ENCODE results near the gene PLAC8. TPM values are rescaled to one million over a fixed set of nuclear protein-coding genes. Genes with fewer than 3 reads are reported as not detected.
A peak's percentile ranks its signal among the peaks of the same experiment; 100 is the strongest.
"Not testable (repeated sequence)": the region's sequence is repeated elsewhere in the genome, so short reads cannot be mapped to it uniquely, and the experiment has no call there.

Gene PLAC8
- total RNA-seq, 1 donor from 2014 or later, result 11.2 TPM

DNA sequence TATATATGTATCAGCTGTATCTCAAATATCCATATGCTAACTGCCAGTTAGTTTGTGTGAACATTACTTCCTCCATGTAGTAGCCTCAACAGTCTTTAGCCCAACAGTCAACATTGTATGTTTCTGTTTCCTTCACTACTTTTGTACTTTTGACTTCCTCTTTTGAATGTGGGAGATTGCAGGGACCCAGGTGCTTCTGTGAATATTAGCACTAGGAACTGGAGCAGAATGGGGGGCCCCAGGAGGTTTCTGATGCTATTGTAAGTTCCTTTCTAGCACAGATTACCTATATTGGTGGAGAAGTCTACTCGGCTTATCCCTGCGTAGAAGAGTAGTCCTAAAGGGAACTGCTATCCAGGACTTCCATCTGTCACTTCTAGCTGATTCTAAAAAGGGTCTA is 2.3 kb downstream of the PLAC8 start:
- no peak for ATAC-seq

- not testable (repeated sequence) for ATAC-seq
Observed at GRCh38 chr4:83111751-83112141, 2.8 kb downstream of the PLAC8 start.

DNA sequence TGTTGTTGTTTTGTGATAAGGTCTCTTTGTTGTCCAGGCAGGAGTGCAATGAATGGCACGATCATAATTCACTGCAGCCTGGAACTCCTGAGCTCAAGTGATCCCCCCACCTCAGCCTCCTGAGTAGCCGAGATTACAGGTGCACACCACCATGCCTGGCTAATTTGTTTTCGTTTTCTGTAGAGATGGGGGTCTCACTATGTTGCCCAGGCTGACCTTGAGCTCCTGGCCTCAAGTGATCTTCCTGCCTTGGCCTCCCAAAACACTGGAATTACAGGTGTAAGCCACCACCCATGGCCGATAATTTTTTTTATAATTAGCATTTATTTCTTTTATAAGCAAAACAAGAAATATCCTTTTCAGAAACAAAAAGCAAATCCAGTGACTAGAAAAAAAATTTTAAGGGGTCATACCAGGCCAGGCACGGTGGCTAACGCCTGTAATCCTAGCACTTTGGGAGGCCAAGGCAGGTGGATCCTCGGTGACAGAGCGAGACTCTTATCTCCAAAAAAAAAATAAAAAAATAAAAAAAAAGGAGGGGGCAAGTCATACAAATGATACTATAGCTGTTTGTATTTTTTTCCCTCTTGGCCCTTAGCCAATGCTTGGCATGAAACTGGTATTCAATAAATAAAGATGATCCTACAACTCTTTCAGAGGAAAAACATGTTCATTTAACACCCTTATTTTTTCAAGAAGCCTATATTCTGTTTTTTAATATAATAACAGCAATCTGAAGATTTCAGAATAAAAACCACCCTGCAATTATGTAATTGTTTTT is 3.4 kb downstream of the PLAC8 start:
- ATAC-seq, result no peak

DNA sequence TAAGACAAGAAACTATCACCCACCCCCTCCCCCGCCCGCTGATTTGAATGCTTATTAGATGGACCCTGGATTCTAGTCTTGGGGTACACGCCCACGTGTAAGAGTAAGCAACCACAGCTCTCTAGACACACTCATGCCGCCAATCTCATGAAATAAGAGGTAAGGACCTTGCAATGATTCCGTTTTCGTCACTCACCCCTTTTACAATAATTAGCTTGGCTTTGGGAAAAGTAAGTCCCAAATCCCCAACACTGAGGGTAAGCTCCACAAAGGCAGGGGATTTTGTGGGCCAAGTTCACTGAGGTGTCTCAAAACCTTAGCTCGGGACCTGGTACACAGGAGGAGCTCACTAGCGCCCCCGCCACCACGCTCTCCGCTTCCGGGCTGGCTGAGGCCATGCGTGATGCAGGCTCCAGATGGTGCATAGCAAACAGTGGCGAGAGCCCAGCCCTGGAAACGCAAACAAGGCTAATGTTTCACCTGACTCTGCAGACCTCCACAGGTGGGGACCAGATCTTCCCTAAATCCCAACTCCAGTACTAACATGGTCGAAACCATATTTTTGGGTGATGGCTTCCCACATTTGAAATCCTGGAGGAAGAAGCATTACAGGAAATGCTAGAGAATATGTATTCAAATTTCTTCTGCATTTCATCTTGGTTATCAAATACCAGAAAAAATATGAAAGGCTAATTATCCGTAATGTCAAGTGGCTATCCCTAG is 4.1 kb downstream of the PLAC8 start:
- ATAC-seq, result peak; percentile 92

DNA sequence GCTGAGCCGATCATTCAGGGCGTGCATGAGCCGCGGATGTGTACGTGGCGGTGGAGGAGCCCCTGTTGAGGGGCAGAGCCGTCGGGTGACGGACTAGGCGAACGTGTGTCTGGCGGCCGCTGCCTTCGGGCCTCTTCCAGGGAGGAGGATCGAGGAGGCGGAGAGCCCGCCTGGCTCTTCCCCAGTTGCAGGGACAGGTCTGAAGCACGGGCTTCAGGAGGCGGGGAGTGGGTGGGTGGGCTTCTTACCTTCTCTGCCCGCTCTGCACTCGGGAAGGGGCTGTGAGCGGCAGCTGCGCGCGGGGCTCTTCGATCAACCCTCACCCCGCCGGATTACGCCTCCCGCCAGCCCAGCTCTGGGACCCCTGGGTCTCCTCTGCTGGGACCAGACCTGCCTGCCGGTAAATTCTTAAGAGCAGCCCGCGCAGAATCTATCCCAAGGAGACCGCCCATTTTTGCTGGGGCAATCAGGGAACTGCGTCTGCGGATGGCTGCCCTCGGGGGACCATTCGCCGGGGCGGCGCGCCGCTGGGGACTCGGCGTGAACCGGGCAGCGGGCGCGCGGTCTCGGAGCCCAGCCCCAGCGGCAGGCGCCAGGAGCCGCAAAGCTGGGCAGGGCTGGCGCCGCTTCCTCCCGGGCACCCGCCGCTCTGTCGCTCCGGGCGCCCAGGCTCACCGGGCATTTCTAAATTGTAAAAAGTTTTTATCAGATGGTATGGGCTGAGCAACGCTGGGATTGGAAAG is 4.9 kb downstream of the PLAC8 start:
- ATAC-seq, result peak; percentile 60

DNA sequence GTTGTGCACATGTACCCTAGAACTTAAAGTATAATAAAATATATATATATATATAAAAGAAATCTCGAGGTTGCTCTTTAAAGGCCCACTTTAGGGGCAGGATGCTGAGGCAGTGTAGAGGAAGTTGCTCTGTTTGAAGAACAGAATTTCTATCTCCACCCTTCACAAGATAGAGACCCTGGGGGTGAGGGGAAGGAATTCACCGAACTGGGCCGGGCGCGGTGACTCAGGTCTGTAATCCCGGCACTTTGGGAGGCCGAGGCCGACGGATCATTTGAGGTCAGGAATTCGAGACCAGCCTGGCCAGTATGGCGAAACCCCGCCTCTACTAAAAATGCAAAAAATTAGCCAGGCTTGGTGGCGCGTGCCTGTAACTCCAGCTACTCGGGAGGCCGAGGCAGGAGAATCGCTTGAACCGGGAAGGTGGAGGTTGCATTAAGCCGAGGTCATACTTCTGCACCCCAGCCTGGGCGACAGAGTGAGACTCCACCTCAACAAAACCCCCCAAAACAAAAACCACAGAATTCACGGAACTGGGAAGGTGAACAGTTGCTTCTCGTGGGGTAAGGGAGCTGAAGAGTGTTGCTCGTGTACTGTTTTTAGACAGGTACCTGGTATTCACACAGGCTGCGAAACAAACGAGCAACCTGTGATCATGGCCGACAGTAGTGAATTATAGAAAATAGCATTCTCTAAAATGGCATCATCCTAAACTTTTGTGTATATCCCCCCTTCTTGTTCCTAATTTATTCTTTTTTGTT is 6.2 kb downstream of the PLAC8 start:
- no peak for ATAC-seq

DNA sequence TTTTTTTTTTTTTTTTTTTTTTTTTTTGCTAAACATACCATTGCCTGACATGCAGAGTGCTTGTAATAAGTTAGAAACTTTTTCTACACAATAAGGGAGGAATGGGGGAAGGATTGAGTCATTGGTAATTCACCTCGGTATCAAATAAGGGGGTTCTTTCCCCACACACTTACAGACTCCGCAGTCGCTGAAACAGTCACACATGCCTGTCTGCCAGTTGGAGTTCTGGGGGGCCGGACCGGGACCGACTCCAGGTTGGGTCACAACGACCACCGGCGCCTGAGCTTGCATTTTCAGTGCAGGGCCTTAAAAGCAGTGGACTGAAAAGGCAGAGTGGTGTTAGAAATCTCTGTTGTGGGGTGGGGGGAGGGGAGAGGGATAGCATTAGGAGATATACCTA is 6.9 kb downstream of the PLAC8 start:
- ATAC-seq, result no peak

- no peak for ATAC-seq
Observed at GRCh38 chr4:83104991-83105390, 9.5 kb downstream of the PLAC8 start.

- no peak for ATAC-seq
Observed at GRCh38 chr4:83096397-83096796, 18.1 kb downstream of the PLAC8 start.

GRCh38 chr4:83093060-83093640 is 21.4 kb downstream of the PLAC8 start:
- peak; percentile 74 for ATAC-seq

GRCh38 chr4:83089410-83090157 is 24.9 kb downstream of the PLAC8 start:
- no peak for ATAC-seq

DNA sequence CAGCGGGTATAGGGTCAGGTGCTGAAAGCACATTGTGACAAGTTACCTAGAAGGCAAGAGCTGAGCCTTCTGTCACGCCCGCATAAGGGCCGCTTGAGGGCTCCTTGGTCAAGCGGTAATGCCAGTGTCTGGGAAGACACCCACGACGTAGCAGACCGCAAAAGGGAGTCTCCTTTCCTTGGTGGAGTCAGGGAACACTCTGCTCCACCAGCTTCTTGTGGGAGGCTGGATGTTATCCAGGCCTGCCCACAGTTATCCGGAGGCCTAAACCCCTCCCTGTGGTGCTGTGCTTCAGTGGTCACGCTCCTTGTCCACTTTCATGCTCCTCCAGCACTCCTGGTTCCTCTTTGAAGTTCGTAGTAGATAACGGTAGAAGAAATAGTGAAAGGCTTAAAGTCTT is 29.6 kb downstream of the PLAC8 start:
- ATAC-seq, result not testable (repeated sequence)

DNA sequence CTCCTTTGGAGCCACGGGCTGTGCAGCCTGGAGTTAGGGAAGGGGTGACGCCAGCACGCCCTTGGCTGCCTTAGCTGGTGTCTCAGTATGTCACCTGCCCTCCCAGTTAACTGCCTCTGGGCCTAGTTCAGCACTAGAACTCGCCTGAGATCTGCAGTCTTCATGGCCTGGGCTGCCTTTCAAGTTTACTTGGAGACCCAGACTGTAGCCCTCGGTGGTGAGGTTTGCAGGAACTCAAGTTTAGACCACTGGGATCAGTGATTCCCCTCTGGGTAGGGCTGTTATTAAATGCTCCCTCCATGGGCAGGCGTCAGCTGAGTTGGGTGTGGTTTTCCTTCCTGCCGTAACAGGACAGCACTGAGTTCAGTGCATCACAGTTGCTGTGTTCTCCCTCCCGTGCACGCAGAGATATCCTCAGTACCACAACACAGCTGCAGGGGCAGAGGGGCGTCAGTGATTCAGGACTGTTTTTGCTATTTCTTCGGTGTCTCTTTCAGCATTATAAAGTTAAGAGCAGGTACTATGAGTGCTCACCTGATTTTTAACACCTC is 30.5 kb downstream of the PLAC8 start:
- ATAC-seq, result peak; percentile 59

- no peak for ATAC-seq
Observed at GRCh38 chr4:83082777-83083176, 31.8 kb downstream of the PLAC8 start.

- no peak for ATAC-seq
Observed at GRCh38 chr4:83080561-83080960, 34.0 kb downstream of the PLAC8 start.

DNA sequence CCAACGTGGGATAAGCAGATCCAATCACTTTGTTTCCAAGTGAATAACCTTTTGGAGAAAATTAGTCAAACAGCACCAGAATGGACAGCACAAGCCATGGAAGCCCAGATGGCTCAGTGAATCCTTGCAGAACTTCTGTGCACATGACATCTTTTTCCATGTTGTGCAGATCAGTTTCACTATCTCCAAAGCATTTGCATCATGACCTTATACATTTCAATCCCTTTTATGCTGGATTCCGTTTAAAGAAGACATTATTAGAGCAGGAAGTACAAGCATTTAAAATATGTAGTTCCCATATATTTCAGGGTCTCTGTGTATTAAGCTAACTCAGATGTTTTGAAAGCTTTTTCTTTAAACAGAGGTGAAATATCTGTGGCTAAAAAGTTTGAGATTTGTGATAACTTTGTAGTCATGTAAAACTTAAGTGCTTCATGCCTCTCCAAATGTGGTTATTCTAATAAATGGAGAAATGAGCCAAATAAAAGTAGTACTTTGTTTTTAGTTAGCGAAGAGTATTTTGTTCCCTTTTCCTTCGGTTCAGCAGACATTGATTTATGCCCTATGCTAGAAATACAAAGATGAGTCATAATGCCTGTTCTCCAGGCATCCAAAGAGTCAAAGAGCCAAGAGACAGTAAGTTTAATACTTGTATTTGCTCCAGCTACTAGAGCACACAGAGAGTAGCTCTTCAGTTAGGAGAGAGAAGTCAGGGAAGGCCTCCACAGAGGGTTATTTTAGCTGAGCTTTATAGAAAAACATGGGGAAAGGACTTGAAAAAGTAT is 39.0 kb downstream of the PLAC8 start:
- ATAC-seq, result no peak

- ATAC-seq, result not testable (repeated sequence)
Observed at GRCh38 chr4:83074783-83075182, 39.7 kb downstream of the PLAC8 start.

- peak; percentile 77 for ATAC-seq
Observed at GRCh38 chr4:83074086-83074704, 40.3 kb downstream of the PLAC8 start.

DNA sequence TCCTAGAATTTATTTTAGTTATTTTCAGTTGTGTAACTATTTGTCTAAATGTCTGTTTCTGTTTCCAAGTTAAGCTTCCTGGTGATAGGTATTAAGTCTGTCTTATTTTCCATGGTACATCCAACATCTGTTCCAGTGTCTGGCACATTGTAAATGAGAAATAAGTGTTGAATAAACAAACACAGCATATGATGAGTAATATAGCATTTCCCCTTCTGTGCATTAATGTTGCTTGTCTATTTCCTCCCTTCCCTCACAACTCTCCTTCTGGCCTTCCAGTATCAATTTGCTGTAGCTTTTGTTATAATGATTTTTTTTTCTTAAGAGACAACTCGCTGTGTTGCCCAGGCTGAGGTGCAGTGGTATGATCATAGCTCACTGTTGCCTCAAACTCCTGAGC is 43.4 kb downstream of the PLAC8 start:
- ATAC-seq, result no peak

Data from esophagus mucosa (tissue), 1 donor.